ENCODE measurements around the gene SLC37A1.

SLC37A1 gene

DNA sequence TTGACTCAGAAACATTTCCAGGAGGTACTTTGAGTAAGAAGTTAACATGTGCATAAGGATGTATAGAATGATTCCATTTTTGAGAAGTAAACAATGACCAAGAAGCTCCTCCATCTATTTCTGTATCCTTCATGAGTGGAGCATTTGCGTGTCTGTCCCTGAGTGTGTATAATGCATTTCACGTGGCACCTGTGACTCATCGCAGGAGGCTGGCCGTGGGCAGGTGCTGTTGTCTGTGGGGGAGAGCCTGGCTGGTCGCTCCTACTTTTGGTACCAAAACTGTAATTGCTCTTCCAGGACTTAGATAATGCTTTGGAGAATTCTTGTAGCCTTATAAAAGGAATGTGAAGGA is 16.5 kb downstream of the SLC37A1 start:
- no peak for DNase-seq

DNA sequence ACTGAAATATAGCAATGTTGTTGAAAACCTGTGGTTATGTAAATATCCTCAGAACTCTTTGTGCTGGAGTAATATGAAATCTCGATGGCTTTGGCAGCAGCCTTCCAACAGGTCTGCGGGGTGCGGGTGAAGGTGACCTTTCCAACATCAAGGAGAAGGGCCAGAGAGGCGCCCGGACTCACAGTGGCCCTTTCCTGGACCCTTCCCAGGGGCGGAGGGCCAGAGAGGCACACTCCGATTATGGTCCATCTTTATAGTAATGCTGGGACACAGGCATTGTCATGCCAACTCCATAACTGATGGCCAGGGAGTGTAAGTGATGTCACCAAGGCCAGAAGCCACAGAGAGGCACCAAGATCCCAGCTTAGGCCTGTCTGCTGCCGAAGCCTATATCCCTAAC is 18.1 kb downstream of the SLC37A1 start:
- DNase-seq = no peak

DNA sequence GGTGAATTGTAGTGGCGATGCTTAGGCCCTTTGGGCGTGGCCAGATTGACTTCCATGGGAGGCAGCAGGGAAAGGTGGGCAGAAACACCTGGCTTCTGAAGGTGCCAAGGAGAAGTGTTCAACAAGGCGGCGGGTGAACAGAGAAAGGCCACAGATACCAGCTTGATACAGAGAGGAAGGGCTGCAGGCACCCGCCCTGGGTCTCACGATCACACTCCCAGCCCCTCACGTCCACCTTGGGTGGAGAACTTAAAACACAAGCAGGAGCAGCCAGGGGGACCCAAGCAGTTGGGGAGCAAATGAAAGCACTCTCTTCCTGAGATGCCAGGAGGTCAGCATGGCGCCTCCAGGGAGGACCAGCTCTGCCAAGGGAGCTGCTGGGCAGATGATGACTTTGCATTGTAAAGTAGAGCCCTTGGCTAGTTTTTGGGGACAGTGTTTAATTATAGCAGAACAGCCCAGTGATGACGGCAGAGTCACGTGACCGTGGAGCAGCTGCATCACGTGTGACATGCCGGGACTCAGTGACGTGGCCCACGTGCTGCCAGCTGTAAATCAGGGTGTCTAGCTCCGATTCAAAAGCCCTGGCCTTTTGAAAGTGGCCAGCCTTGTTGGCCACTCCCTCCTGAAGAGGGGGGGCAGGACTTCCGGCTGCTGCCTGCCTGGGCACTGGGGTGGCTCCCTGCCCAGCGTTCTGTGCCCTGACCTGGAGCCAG is 19.0 kb downstream of the SLC37A1 start:
- no peak for DNase-seq

DNA sequence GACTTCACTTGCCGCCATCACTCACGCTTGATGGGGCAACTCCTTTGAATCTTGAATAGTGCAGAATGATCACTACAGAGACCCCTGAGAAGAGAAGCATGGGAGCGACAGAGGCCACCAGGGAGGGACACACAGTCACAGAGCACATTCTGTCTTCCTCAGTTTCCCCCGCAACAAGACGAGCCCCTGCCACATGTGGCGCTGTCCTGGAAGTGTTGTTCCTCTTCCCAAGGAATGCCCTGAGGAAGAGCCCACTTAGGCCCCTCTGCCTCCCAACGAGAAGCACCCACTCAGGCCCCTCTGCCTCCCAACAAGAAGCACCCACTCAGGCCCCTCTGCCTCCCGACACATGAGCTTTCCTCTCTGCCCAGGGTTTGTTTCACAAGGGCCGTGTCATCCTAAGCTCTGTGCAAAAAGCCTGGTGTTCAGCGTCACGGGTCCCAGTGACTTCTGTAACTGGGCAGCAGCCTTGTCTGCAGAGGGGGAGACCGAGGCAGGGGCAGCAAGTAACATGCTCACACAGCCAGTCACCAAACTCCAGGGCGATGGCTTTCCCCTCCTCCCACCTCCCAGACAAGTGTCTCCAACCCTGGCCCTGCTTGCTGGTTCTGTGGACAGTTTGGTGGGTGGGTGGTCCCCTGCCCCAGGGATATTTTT is 19.8 kb downstream of the SLC37A1 start:
- DNase-seq = no peak

DNA sequence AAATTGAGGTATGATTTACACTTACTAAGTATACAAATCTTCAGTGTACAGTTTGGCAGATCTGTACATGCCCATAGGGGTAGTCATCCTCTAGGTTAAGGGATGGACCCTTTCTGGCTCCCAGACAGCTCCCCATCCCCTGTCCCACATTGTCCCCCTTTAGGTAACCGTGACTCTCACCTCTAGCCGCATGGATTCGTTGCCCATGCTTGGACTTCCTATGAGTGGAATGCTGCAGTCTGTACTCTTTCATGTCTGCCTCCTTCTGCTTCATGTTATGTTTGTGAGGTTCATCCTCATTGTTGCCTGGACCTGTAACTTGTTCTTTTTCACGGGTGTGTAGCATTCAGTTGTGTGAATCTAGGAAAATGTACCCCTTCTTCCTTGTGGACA is 20.3 kb downstream of the SLC37A1 start:
- DNase-seq = no peak

DNA sequence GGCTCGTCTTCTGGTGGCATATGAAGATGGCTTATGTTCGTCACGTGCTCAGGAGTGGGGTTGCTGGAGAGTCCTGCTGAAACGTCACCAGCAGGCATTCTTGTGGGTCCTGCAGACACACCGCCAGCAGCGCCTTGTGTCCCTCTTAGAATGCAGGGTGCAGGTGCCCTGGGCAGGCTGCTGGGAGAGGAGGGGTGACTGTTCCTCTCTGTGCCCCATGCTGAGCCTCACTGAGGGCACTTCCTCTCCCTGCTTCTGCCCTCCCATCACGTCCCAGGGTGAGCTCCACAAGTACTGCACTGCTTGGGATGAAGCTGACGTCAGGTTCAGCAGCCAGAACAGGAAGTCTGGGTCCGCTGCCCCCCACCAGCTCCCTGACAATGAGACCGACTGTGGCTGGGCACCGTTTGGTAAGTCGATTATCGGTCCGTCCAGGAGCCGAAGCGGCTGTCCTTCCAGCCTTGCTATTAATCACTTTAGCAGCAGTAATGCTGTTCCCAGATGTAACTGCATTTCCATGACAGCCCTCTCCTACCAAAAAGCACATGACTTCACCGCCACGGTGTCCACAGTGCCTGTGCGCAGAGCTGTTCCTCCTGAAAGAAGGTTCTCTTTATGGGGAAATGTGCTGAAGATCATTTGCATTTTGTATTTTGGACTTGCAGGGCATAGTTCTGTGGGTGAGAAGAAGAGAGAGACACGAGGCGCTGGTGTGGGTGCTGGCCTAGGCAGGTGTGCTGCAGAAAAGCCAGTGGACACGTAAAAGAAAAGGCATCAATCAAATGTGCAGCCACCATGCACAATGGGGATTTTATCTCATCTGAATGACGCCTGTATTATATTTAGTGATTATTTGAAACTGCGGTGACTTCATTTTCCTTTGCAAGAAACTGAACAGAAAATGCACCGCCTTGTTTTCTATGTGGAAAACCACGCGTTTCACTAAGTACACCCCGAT is 21.0 kb downstream of the SLC37A1 start:
- no peak for DNase-seq

DNA sequence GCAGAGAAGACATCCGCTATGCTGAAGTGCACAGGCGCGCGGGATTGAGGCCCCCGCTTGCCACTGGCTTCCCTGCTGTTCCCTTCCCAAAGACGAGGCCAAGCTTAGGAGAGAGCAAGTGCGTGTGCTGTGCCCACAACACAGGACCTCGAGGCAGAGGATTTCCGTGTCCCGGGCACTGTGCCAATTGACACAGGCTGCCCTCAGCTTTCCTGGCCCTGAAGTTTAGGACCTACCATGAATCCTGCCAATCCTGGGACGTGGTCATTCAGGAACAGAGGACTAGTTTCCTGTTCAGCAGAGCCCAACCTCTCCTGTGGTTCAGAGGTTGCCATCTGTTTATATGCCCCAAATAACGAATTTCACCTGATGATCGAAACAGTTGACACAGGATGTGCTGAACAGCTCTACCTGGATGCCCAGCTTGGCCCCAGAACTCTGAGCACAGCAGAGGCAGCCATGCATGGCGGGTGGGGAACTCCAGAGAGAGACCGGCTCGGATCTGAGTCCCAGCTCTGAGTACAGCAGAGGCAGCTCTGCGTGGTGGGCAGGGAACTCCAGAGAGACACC is 22.0 kb downstream of the SLC37A1 start:
- DNase-seq = no peak

DNA sequence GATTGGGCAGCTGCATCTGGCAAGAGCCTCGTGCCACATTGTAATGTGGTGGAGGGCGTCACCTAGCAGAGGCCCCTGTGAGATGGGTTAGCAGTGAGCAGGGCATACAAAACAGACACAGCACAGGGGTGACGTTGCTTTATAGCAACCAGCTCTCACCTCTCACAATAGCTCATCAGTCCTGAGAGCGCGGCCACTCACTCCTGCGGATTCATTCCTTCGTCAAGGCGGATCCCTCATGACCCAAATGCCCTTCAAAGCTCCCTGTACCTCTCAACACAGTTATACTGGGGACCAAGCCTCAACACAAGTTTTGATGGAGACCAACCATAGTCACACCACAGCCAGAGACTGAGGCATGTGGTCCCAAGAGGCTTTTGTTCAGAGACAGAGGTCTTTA is 22.9 kb downstream of the SLC37A1 start:
- no peak for DNase-seq

DNA sequence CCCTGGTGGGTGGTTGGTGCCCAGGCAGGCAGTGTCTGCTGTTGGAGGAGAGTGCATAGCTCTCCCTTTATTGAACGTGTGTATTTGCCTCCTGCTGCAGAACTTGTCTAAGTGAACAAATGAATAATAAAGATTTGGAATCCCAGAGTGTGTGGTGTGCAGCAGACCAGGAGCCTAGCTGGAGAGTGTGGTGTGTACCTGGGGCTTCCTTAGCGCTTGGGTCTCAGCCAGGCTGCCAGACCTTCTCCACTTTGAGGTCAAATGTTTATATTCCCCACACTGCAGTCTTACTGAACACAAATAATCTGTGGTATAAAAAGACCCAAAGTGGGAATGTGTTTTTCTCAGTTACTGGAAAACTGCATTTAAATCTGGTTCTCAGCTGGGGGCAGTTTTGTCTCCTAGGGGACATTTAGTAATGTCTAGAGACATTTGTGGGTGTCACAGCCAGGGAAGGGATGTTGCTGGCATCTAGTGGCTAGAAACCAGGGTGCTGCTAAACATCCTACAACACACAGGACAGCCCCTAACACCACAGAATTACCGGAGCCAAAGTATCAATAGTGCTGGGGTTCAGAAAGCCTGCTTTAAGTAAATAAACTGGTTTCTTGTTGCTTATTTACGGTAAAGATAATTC is 23.6 kb downstream of the SLC37A1 start:
- DNase-seq = no peak

DNA sequence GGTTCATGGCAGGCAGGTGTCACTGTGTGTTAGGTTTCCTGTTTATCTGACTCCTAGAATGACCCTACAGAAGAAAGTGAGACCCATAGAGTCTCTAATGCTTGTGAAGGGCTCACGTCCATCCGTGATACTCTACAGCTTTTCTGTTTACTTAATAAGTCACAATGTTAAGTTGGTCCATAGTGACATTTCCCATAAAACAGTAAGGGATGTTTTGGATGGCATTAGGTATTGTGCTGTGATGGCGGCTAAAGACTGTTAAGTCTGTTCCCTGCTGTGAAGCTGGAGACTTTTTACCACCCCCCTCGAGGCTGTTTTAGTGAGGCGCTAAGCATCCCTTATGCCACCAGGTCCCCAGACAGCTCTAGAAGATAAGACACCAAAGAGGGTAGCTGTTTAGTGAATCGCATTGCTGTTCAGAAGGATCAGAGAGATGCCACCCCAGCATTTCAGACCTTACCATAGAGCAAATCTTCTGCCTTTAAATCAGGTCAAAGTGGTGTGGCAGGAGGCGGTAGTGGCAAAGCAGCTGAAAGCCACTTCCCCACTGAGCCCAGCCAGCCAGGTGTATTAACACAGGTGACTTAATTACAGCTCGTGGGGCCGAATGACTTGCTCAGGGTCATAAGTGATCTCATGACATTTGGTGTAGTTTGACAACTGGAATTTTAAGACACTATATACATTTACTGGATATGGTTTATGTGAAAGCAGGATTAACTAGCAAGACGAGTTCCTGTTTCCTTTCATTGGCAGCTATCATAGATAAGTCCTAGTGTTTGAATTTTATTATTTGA is 25.0 kb downstream of the SLC37A1 start:
- no peak for DNase-seq

DNA sequence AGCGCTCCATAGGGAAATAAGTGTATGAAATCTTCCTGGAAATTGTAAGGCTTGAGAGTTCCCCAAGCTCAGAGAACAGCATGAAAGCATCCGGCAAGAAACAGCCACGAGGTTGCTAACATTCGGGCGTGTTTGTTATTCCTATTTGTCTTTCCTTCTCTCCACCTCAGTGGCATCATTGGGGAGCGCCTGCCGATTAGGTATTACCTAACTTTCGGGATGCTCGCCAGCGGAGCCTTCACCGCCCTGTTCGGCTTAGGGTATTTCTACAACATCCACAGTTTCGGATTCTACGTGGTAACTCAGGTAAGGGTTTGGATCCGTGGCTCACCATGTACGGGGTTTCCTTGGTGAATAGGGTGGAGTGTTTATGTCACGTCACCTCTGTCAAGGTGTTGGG is 25.7 kb downstream of the SLC37A1 start:
- no peak for DNase-seq

DNA sequence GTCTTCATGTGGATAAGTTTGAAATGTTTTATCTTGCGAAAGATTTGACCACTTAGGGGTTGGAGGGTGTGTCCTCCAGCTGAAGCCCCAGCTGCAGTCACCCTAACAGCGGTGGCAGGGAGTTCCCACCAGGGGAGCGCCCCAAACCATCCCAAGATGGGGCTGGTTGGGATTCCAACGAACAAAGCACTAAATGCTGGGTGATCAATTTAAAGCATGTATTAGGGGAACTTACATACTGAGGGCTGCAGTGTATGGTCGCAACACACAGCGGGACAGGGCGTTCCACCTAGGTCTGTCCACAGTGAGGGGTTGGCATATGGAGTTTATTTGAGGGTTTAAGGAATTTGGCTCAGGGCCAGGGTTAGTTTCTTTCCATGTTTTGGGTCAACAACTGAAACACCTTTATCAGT is 26.3 kb downstream of the SLC37A1 start:
- DNase-seq = no peak

DNA sequence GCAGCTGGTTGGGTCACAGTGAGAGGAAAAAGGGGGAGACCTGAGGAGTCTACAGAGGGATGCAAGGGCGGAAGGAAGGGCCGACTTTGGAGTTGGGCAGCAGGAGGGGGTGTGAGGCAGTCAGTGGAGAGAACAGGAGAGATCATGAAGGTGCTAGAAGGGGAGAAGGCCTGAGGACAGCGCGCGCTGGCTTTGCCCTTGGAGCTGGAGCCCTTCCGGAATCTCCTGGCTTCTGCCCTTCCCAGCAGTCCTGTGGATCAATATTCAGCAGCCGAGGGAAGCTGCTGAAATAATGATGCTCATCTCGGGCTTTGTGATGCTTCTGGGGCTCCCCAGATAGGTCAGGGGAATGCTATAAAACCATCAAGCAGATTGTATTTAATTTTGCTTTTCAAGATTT is 26.7 kb downstream of the SLC37A1 start:
- DNase-seq = no peak

DNA sequence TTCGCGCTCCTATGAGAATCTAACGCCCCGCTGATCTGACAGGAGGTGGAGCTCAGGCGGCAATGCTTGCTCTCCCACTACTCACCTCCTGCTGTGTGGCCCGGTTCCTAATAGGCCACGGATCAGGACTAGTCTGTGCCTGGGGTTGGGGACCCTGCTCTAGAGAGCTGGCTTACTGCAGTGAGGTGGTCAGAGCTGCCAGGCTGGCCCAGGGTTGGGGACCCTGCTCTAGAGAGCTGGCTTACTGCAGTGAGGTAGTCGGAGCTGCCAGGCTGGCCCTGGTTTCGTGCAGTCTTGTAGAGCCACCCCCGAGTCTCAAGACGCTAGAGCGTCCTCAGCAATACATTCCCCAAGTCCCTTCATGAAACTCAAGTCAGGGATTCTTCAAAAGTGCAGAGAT is 27.5 kb downstream of the SLC37A1 start:
- DNase-seq = no peak

DNA sequence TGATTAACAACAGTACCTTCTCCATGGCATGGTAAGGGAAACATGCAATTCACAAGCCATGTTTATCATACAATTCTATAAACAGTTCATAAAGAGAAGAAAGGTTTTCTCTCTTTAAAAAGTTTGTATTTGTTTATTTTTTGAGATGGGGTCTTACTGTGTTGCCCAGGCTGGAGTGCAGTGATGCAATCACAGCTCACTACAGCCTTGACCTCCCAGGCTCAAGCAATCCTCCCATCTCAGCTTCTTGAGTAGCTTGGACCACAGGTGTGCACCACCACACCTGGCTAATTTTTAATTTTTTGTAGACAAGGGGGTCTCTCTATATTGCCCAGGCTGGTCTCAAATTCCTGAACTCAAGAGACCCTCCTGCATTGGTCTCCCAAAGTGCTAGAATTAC is 28.0 kb downstream of the SLC37A1 start:
- no peak for DNase-seq

DNA sequence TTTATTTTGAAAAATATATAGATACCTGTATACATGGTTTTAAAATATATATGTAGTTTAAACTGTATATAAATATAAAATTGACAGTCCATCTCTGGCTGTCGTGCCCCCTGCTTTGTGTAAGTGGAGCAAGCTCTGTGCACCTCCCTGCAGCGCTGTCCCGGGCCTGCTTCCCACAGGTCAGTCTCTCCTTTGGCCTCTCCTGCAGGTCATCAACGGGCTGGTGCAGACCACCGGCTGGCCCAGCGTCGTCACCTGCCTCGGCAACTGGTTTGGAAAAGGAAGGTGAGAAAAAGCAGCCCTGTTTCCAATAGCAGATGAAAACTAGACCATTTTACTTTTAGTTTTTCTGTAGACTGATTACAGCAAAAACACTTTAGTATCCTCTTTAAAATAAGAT is 28.5 kb downstream of the SLC37A1 start:
- no peak for DNase-seq

DNA sequence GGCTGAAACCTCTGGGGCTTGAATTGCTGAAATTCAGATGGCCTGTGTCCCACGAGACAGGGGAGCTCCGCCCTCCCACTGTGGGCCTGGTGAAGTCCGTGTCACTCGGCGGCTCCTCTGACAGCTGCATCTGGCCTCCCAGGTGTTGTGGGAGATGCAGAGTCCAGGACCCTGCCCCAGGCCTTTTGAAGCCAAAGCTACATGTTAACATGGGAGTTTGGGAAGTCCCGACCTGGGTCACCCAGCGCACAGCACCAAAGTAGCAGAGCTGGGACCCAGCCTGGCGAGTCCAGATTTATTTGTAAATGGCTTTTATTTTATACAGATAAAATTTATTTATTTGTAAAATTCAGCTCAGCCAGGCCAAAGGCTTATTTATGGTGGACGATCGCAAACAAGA is 28.9 kb downstream of the SLC37A1 start:
- DNase-seq = no peak

DNA sequence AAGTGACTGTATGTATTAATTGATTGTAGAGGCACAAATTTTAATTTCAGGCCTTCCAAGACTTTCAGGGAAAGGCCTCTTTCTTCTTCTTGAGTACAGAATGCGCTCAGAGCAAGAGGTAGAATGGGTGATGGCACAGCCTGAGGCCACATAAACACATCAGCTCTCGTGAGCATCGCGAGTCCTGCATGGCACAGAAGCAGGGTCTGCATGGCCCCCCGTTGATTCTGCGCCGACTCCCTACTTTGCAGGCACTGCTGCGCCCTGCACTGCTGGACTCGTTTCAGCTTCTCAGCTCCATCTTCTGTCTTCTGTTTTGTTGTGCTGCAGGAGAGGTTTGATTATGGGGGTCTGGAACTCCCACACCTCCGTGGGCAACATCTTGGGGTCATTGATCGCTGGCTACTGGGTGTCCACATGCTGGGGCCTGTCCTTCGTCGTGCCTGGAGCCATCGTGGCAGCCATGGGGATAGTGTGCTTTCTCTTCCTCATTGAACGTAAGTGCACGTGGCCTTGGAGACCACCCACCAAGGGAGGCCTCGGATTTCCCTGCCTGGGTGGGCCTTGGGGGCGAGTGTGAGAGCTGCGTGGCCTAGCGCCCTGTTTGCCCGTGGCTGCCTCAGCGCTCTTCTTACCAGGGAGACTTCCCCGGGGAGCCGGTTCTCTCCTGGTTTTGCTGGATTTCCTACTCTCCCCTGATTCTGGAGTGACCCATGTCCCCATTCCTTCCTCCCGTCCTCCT is 29.6 kb downstream of the SLC37A1 start:
- no peak for DNase-seq

DNA sequence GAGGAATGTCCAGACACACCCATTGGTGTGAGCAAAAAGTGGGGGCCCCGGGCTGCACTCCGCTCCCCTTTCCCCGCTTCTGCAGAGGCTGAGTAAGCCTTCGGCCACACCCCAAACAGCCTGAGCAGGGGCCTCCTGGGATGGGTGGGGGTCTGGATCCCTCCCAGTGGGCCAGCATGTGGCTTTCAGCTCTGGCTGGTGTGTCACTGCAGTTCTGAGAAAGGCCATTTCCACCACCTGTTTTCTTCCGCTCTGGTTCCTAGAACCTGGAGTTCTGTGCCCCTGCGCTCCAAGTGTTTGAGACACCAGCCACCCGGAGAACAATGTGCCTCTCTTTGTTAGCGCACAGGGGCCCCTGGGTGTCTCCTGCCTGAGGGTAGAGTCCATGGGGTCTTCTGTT is 30.9 kb downstream of the SLC37A1 start:
- DNase-seq = no peak

DNA sequence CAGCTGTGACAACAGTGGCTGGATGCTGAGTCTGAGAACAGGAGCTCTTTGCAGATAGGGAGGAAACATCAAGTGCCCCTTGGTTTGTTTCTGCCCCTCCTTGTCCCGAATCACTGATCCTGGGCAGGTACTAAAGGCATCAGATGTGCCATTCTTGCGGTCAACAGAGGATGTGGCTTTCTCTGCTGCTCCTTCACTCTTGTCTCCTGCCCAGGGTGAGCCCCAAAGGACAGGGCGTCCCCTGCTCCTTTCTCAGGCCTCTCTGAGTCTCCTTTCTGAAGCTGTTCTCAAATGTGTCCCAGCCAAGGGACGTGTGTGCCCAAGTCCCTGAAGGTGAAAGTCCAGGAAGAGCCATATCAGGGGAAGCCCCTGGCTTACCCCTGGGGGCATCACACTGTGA is 31.7 kb downstream of the SLC37A1 start:
- DNase-seq = no peak

DNA sequence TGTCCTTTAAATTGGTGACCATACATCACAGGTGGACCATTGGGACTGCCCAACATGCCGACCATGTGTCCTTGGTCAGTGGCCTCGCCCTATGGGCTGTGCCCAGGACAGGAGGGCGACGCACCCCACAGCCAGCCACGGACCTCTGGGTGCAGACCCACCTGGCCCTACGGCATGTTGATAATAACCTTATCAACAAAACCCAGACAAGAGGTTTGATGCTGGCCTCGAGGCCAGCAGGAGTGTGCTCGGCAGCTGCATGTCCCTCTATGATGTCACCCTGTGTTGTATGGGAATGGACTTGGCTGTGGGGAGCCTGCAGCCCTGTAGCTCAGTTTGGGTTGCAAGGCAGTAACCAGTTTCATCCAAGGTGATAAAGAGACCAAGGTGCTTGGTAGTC is 32.1 kb downstream of the SLC37A1 start:
- DNase-seq = no peak
